HG03432 (cell line): Measurements from ENCODE around the gene MAGI2.

Source experiments
- ATAC-seq: cut with Tn5 transposase; IDR thresholded peaks from one replicate; pipeline ENCODE4 v1.9.1; 2021; ENCODE audit warnings: mild to moderate bottlenecking, moderate library complexity; ENCODE audit not compliant: unreplicated experiment

MAGI2 gene

DNA sequence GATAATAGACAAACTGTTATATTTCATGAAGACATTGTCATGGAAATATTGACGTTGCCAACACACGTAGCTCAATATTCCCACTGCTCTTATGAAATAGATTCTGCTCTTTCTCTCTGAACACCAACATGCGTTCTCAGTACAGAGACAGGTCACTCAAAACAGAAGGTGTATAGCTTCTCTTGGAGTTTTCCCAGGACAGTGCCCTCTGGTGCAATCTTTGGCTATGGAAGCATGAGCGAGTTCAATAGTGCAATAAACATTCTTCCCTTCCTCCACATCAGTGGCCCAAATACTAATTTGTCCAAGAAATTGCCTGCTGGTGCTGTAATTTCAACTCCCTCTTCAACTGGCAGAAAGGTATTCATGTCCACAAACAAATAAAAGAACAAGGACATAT is 145.3 kb downstream of the MAGI2 start:
- ATAC-seq: no peak

DNA sequence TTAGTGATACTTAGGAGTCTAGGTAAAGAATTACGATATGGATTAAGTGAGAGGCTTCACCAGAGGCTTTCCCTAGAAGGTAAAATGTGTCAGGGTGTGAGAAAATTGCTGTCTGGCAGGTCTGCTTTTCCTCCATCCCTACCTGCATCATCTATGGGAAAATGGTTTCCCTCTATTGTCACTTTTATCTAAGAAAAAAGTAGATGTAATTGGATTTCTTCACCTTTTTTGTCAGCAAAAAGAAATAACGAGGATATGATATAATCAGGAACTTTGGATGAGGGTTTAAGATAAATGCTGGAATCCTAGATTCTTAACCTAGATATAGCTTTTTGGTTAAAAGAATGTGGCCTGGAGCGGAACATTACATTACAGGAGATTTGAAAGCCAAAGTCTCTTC is 146.1 kb downstream of the MAGI2 start:
- ATAC-seq: no peak

DNA sequence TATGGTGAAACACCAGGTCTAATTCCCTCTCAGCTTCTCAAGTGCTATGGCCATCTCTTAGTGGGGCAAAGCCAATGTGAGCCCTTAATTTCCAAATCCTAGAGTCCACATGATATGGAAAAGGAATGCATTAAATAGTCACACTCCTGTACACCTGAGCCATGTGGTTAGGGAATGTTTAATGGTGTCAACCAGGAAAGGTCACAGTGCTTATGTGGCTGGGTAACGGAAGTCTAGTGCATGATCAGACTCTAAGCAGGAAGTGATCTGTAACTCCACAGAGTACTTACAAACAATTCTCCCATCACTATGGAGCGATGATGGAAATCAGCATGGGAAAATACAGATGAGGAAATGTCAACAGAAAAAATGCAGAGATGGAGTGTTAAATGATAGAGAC is 148.8 kb downstream of the MAGI2 start:
- no peak for ATAC-seq

DNA sequence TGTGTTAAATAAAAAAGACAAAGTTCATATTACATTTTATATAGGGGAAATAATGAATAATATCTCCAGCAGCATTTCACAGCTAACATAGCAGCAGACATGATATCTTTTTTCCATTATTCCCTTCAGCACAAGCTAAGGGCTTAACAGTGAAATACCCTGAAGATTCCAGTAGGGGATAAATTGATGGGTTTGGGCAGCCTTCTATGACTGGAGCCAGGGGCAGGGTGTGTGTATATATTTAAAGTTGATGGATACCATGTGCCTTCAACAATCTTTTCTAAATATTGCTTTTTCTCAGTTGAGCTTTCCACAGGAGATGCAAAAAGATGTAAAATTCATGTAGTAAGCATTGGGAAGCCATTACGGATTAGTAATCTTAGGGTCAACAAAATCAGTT is 151.2 kb downstream of the MAGI2 start:
- no peak for ATAC-seq

DNA sequence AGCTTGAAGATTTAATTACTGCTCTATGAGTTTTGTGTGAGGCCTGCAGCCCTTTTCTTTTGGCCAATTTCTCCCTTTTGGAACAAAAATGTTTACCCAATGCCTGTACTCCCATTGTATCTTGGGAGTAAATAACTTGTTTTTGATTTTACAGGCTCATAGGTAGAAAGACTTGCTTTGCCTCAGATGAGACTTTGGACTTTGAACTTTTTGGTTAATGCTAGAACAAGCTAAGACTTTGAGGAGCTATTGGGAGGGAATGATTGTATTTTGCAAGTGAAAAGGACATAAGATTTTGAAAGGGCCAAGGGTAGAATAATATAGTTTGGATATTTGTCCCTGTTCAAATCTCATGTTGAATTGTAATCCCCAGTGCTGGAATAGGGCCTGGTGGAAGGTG is 152.0 kb downstream of the MAGI2 start:
- ATAC-seq: no peak

DNA sequence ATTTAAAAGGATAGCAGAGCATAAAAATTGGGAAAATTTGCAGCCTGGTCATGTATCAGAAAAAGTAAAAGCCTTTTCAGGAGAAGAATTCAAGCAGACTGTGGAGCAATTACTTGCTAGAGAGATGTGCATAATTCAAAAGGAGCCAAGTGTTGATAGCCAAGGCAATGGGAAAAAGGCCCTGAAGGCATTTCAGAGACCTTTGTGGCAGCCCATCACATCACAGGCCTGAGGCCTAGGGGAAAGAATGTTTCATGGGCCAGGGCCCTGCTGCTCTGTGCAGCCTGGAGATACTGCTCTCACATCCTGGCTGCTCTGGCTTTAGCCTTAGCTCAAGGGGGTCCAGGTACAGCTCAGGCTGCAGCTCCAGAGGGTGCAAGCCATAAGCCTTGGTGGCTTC is 152.9 kb downstream of the MAGI2 start:
- no peak for ATAC-seq

DNA sequence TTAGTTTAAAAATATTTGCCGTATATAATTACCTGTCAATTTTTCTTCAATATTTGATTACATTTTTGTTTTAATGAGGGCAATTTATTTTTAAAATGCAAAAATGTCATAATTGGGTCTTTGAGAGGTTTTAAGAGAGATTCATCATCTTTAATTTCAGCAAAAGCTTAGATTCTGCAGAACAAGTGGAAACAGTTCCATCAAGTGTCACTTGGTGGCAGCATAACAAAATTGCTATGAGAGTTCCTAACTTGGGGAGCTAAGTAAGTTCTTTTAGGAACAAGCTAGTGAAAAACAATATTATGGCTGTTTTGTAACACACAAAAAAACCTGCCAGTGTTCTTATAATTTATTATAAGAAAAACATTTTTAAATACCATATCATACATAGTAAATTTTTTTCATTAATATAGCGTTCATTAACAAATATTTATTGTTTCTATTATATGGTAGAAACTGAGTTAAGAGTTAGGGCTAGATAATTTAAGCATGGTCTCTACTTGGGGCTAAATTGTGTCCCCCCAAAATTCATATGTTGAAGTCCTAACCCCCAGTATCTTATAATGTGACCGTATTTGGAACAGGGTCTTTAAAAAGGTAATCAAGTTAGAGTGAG is 155.2 kb downstream of the MAGI2 start:
- peak; percentile 63 for ATAC-seq

DNA sequence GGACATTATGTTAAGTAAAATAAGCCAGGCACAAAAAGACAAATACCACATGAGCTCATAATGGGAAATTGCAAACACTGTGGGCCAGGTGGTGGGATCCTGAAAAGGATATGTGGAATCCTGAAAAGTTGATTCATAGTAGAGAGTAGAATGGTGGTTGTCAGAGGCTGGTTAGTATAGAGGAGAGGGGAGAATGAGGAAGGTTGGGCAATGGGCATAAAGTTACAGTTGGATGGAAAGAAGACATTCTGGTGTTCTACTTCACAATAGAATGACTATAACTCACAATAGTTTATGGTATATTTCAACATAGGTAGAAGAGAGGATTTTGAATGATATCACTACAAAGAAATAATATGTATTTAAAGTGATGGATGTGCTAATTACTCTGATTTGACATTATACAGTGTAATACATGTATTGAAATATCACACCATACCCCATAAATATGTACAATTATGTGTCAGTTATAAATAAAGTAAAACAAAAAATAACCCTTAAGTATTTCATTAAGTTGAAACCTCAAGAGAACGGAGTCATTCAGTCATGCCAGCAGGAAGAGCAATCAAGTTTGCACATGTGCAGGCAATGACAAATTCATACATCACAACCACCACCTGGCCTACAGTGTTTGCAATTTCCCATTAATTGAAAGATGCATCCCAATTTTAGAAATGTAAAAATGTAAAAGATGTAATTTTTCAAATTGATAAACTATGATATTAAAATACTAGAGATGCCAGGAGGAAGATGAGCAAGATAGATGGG is 156.7 kb downstream of the MAGI2 start:
- ATAC-seq: no peak

DNA sequence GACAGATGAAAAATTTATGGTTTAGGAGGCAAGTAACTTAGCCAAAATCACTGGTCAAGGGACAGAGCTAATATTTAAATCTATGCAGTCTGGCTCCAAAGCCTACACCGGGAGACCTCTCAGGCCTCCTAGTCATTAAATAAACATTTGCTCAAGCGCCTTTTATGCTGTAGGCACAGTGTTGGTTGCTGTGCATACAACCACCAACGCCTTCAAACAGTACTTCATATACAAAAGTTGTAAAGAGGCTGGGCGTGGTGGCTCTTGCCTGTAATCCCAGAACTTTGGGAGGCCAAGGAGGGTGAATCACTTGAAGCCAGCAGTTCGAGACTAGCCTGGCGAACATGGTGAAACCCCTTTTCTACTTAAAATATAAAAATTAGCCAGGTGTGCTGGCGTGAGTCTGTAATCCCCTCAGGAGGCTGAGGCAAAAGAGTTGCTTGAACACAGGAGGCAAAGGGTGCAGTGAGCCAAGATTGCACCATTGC is 159.8 kb downstream of the MAGI2 start:
- ATAC-seq: no peak

DNA sequence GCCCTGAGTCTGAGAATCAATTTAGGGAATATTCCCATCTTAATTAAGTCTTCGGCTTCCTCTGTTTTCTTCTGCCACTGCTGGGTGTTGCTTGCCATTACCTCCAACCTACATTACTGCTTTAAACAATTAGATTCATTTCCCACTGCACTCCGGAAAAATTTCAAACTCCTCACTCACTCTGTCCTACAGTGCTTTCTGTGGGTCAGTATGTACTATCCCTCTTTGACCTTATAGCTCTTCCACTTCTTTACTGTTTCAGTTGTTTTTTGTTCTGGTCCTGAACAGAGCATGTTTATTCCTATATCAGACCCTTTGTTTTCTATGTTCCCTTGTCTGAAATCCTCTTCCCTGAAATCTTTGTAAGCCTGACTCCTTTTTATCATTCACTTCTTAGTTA is 160.6 kb downstream of the MAGI2 start:
- no peak for ATAC-seq

DNA sequence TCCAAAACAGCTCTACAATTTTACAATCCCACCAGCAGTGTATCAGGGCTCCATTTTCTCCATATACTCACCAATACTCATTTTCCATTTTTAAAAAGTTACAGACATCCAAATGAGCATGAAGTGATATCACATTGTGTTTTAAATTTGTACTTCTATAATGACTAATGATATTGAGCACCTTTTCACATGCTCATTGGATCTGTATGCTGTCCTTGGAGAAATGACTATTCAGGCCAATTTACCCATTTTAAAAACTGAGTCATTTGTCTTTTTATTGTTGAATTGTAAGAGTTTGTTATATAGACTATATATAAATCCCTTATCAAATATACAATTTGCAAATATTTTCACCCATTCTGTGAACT is 162.0 kb downstream of the MAGI2 start:
- no peak for ATAC-seq

DNA sequence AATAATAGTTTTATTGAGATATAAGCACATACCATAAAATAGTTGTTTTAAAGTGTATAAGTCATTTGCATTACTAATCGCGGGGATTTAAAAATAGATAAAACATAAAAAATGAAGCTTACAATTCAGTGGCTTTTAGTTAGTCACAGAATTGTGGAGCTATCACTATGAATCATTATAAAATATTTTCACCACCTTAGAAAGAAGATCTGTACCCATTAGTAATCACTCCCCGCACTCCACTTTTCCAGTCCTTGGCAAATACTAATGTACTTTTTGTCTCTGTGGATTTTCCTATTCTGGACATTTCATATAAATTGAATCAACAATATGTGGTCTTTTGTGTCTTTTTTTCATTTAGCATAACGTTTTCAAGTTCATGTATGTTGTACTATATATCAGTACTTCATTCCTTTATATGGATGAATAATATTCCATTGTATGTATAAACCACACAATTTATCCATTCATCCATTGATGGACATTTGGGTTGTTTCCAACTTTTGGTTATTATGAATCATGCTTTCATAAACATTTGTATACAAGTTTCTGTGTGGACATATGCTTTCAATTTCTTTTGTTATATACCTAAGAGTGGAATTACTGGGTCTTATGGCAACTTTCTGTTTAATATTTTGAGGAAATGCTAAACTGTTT is 162.5 kb downstream of the MAGI2 start:
- no peak for ATAC-seq

DNA sequence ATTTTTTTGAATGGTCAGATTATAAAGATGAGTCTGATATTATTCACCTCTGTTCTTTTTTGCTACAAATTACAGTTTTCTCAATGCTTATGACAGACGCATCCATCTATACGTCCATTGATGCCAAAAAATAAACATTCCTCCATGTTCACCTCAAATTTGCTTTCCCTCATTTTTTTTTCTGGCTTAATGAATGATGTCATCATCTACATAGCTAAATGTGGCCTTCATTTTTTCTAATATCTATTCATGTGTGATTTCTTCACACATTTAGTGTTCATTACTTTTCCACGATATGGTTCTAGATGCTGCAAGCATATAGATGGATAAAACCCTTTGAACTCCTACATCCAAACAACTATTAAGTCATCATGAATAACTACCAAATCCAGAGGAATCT is 163.1 kb downstream of the MAGI2 start:
- no peak for ATAC-seq

DNA sequence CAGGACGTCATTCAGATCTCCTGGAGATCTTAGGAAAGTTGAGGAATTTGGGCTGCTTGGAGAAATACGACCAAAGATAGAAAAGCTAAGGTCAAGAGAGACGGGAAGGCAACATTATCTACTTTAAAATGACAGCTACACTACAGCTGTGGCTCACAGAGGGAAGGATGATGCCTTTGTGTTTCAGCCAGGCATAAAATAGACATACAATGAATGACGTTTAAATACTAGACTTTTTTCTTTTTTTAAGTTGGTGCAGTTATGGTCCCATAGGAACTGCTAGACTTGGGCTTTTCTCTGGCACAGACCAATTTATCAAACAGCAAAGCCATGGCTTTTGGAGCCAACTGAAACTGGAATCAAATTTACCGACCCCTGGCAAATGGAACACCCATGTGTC is 164.8 kb downstream of the MAGI2 start:
- ATAC-seq: no peak

DNA sequence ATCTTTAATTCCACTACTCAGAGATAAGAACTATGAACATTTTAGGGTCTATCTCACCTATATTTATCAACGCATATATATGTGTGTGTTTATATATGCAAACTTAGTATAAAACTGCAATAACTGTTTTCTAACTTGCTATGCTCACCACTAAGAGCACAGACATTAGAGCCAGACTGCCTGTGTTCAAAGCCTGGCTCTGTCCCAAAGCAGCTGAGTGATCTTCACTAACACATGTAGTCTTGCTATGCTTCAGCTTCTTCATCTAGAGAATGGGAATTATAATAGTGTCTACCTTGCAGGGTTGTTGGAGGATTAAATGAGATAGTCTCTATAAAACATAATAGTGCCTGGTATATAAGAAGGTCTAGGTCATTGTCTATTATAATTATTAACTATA is 165.5 kb downstream of the MAGI2 start:
- ATAC-seq: no peak

DNA sequence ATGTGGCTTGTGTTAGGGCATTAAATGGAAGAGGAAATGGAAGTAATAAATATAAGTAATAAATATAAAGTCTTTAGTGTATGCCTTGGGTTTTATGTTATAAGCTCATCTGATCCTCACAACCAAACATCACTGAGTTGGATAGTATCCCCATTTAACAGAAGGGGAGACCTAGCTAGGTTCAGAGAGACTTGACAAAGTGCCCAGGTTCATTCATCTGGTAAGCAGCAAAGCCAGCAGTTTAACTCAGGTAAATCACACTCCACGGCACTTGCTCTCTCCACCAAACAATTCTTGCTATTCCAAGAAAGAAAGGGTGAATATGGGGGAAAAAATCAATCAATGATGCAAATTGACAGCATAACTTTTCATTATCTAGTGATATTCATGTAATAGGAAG is 167.3 kb downstream of the MAGI2 start:
- ATAC-seq: no peak

DNA sequence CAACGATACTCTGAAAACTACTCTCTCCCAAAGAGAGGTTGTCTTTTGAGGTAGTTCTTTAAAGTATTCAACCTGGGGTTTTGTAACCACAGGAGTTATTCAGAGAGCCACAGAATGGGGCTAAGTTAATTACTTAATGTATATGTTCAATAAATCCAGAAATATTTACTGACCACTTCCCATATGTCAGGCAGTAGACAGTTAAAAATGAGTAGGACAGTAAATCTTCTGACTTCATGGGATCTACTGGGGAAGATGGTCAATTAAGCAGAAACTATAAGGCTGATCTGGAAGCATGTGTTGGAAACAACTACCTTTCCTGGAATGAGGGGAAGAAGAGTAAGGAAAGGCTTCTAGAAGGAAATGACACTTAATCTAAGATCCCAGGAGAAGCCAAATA is 167.7 kb downstream of the MAGI2 start:
- ATAC-seq: no peak

DNA sequence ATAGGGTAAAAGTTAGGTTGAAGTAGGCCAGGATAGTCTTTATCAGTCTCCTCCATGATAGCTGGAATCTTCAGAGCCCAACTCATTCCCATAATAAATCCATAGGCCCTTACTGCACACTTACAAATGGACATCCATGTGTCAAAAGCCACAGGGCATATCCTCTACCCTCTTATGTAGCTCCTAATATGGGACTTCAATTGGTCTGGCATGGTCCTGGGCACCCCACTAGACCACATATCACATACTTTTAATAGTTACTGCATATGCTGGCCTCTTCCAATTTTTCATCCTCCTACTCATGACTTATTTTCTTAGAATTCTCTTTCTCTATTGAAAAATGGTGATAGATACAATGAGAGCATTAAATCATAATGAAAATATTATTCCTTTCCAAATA is 169.3 kb downstream of the MAGI2 start:
- ATAC-seq: no peak

DNA sequence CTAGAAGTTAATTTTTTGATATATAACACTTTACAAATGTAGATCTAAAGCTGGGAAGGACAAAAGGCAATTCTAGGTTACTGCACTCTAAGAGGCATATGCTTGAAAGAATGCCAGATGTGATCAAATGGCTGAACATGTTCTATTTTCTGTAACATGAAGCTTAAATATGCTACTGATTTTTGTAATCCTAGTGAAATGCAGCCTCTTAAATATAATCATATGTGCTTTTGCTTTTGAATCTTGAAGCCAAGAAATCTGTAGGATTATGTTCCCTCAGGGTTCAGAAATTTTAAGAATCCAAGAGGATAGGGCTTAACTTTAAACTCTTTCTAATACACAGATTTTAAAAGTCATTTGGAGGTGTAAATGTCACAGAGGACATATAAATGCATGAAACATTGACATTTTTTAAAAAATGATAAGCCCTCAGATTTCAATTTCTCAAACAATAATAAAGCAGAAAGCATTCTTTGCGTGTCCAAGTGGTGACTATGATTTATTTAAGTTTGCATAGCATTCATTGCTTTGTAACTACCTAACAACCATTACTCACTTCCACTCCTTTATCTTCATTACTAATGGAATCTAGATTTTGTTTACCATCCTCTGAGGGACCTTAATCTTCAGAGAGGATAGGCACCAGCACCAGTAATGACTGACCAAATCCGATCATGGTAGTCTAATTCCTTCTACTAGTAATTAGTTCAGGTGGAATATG is 170.4 kb downstream of the MAGI2 start:
- no peak for ATAC-seq

DNA sequence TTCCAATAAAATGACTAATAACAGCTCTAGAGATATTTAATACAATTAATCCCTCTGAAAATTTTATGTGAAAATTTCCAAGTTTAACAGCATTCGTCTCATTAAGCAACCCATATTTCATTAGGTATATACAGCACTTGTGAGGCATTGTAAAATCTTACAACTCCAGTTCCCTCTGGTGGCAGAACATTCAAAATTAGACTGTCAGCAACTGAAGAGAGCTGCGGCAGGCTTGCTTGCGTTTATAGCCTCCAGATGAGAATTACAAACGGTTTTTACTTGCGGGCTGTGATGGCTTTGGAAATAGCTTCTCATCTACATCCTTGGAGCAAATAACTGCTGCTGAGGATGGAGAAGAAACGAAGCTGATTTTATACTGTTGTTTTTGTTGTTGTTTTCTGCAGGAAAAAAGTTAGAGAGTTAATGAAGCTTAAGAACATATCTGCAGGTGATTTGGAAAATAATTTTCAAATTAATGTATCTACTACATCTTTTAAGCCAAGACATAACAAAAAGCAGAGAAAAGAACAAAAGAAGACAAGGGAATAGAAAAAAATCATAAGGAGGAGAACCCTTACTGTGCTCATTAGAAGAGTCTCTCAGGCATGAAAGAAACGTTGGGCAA is 171.3 kb downstream of the MAGI2 start:
- ATAC-seq: no peak

DNA sequence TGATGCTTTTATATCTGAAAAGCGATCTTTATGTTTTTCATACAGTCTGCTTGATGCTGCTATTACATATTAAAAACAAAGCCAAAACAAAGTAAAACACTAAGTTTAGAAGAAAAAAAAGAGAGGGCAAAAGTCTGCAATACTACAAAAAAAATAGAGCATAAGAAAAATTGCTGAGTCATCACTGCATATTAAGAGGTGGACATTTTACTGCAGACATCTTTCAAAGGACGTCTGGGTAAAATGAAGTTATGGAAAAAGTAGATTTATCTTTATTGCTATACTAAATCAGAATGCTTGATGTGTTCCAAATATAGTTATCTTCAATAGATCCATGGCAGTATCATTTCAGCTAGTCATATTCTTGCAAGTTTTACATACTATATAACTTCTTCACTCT is 172.0 kb downstream of the MAGI2 start:
- no peak for ATAC-seq
